RWPE1 (cell line): ENCODE results near the gene ZNF777.

Source experiments
- CTCF ChIA-PET: fragments of 350-600 bp; sonication (Branson Sonifier 250); formaldehyde crosslinking; extraction: SDS; loops from one replicate; lab custom pipeline; 2021; lab: Yijun Ruan, JAX
- POLR2A ChIA-PET: fragments of 400-600 bp; formaldehyde crosslinking; extraction: SDS; loops from one replicate; lab custom pipeline; 2020; ENCODE audit warnings: antibody characterized with exemption; ENCODE audit not compliant: low non-redundant PET; lab: Yijun Ruan, JAX
- DNase-seq: peaks from one replicate; pipeline ENCODE4 v3.0.0; 2012; ENCODE audit warnings: low spot score
- H3K27ac ChIP-seq: fragments of 450-650 bp; 2 replicates; pipeline ENCODE4 v1.5.1; 2017
- CTCF ChIP-seq: fragments of 450-650 bp; conservative IDR thresholded peaks from 2 replicates; pipeline ENCODE4 v1.5.1; 2017; ENCODE audit warnings: low read depth, mild to moderate bottlenecking

ZNF777 gene

GRCh38 chr7:149471289-149471953 lies 10.6 kb upstream of the ZNF777 start:
- DNase-seq = no peak
- ChIA-PET POLR2A (no interaction called here), CTCF (no interaction called here)
- H3K27ac ChIP-seq = no peak overlapping the region
- no peak for TF ChIP-seq CTCF

- no peak for DNase-seq
- no peak for TF ChIP-seq CTCF
- POLR2A ChIA-PET = no interaction called here
- H3K27ac ChIP-seq = no peak overlapping the region
- CTCF ChIA-PET = no interaction called here
These were observed 8.9 kb upstream of the ZNF777 start for GRCh38 chr7:149469806-149470205.

- no peak overlapping the region for H3K27ac ChIP-seq
- POLR2A ChIA-PET = no interaction called here
- no peak for DNase-seq
- CTCF ChIA-PET = no interaction called here
- no peak for TF ChIP-seq CTCF
These were observed 7.3 kb upstream of the ZNF777 start for GRCh38 chr7:149468208-149468607.

GRCh38 chr7:149467321-149467859 lies 6.5 kb upstream of the ZNF777 start:
- POLR2A ChIA-PET = no interaction called here
- TF ChIP-seq CTCF = no peak
- CTCF ChIA-PET = interaction anchor here (1.0 kb wide), 1 partner anchor 45 kb away, joined by 4 read pairs; no protein-coding TSS in a partner anchor
- no peak for DNase-seq
- H3K27ac ChIP-seq = no peak overlapping the region

- CTCF ChIA-PET = interaction anchor here (1.0 kb wide), 1 partner anchor 44 kb away, joined by 4 read pairs; no protein-coding TSS in a partner anchor
- no peak overlapping the region for H3K27ac ChIP-seq
- POLR2A ChIA-PET = no interaction called here
- no peak for TF ChIP-seq CTCF
- DNase-seq = no peak
These were observed 5.5 kb upstream of the ZNF777 start for GRCh38 chr7:149466364-149466763.

GRCh38 chr7:149463500-149464161 lies 2.8 kb upstream of the ZNF777 start:
- no peak for TF ChIP-seq CTCF
- no peak overlapping the region for H3K27ac ChIP-seq
- DNase-seq = no peak
- CTCF ChIA-PET = no interaction called here
- POLR2A ChIA-PET = no interaction called here
